ENCODE measurements around the gene ANK3. TPM values are rescaled to one million over a fixed set of nuclear protein-coding genes. Genes with fewer than 3 reads are reported as not detected.

Gene ANK3
- total and polyA plus RNA-seq, 7 donors: 11.6 to 170 (median 94.2) TPM

DNA sequence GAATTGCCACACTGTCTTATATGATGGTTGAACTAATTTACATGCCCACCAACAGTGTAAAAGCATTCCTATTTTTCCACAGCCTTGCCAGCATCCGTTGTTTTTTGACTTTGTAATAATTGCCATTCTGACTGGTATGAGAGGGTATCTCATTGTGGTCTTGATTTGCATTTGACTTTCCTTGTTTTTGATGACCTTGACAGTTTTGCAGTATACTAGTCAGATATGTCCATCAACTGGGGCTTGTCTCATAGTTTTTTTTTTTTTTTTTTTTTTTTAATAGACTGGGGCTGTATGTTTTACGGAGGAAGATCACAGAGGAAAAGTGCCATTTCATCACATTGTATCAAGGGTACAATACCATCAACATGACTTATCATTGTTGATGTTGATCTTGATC lies 220.6 kb downstream of the ANK3 start:
- H3K27me3 ChIP-seq (ENCODE audit: insufficient read depth in 3 of 3, low read length in 2 of 3): no peaks in the 10 kb centered on the region
- no peak for ATAC-seq
- intact Hi-C loops (cut with DNase I): no loop called here
- no peaks in the 10 kb centered on the region for H3K36me3 ChIP-seq (ENCODE audit: insufficient read depth in 1 of 2, low read depth in 1 of 2)
- 89 to 91% (median 91%) methylated on average over 2 of the region's 2 CpGs for WGBS, 3 donors
- H3K4me3 ChIP-seq: no peak overlapping the region
- peaks cover 7% of the 10 kb centered on the region for H3K4me1 ChIP-seq
- TF ChIP-seq, protein P1, sequence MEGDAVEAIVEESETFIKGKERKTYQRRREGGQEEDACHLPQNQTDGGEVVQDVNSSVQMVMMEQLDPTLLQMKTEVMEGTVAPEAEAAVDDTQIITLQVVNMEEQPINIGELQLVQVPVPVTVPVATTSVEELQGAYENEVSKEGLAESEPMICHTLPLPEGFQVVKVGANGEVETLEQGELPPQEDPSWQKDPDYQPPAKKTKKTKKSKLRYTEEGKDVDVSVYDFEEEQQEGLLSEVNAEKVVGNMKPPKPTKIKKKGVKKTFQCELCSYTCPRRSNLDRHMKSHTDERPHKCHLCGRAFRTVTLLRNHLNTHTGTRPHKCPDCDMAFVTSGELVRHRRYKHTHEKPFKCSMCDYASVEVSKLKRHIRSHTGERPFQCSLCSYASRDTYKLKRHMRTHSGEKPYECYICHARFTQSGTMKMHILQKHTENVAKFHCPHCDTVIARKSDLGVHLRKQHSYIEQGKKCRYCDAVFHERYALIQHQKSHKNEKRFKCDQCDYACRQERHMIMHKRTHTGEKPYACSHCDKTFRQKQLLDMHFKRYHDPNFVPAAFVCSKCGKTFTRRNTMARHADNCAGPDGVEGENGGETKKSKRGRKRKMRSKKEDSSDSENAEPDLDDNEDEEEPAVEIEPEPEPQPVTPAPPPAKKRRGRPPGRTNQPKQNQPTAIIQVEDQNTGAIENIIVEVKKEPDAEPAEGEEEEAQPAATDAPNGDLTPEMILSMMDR (IDR thresholded peaks at IDR 0.05): no peak
- no peak overlapping the region for H3K27ac ChIP-seq
- H3K9me3 ChIP-seq: no peaks in the 10 kb centered on the region
- DNase-seq: no peak

DNA sequence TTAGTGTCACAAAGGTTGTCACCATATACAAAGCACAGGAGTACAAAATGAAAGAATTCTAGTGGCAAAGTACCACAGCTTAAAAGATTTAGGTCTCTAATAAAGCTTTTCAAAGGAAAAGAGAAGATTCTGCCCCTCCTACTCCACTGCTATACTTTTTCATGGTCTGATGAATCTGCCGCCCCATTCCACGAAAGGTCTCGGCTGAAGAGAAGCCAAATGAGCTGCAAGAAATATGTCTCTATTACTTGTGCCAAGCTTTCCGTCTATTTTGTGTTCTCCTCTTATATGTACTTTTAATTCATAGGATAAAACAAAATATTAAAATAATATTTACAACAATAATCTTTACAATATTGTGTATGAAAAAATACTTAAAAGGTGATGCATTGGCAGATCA lies 222.6 kb downstream of the ANK3 start:
- intact Hi-C loops (cut with DNase I): no loop called here
- no peaks in the 10 kb centered on the region for H3K27me3 ChIP-seq (ENCODE audit: insufficient read depth in 3 of 3, low read length in 2 of 3)
- H3K4me1 ChIP-seq: peaks cover 14% of the 10 kb centered on the region
- peak in 1 of 4 donors; percentile 46 for ATAC-seq
- H3K36me3 ChIP-seq (ENCODE audit: insufficient read depth in 1 of 2, low read depth in 1 of 2): no peaks in the 10 kb centered on the region
- DNase-seq: no peak
- H3K4me3 ChIP-seq: peak overlapping the region; percentile 48
- TF ChIP-seq, protein P1 (IDR thresholded peaks at IDR 0.05): no peak
- WGBS, 3 donors: 28 to 32% (median 28%) methylated on average over 4 of the region's 4 CpGs
- H3K9me3 ChIP-seq: no peaks in the 10 kb centered on the region
- H3K27ac ChIP-seq: no peak overlapping the region

DNA sequence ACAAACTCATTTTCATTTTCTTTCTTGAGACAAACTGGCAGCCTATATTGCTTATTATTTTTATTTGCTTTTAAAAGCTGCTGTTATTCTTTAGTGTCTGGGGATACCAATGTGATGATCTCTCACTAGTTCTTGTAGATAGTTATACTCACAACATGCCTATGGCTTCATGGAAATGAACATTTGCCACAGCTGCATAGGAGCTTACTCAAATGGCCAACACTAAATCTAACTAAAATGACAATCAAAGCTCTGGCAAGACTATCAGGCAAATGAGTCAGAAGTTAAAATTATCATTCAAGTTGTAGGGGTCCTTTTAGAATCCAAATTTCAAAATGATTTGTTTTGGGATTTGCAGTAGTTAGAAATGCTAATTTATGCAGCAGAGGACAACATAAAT lies 225.9 kb downstream of the ANK3 start:
- no peak overlapping the region for H3K4me3 ChIP-seq
- H3K4me1 ChIP-seq: peaks cover 8% of the 10 kb centered on the region
- ATAC-seq (peak in 3 of 4 donors; percentile 32 to 61 (median 55)), DNase-seq (no peak)
- TF ChIP-seq, protein P1 (IDR thresholded peaks at IDR 0.05): no peak
- no peaks in the 10 kb centered on the region for H3K9me3 ChIP-seq
- intact Hi-C loops (cut with DNase I): no loop called here
- no peak overlapping the region for H3K27ac ChIP-seq
- no peaks in the 10 kb centered on the region for H3K36me3 ChIP-seq (ENCODE audit: insufficient read depth in 1 of 2, low read depth in 1 of 2)
- H3K27me3 ChIP-seq (ENCODE audit: insufficient read depth in 3 of 3, low read length in 2 of 3): no peaks in the 10 kb centered on the region

DNA sequence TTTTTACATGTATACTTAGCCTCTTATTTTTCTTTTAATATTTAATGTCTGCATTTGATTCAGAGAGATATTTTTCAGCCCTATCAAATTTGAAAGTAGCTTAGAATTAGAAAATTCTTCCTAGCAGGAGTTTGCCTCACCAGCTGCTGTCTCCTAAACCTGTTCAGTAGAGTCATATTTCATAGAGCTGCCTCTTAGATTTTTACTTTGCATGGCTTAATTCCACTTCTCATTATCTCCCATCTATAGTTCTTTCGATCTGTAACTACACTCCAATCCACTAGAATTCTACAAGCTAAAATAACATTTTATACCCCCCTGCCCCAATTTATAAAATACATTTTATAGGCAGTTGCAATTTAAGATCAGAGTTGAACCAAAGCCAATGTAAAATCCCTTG lies 227.0 kb downstream of the ANK3 start:
- intact Hi-C loops (cut with DNase I): no loop called here
- H3K27ac ChIP-seq: no peak overlapping the region

More for the DNA sequence above, 227.0 kb downstream of the ANK3 start:
- Histone ChIP-seq H3K4me3 (peak overlapping the region; percentile 7), H3K27me3 (ENCODE audit: insufficient read depth in 3 of 3, low read length in 2 of 3) (no peaks in the 10 kb centered on the region), H3K9me3 (no peaks in the 10 kb centered on the region), H3K36me3 (ENCODE audit: insufficient read depth in 1 of 2, low read depth in 1 of 2) (no peaks in the 10 kb centered on the region), H3K4me1 (peaks cover 8% of the 10 kb centered on the region)
- ATAC-seq (peak in 1 of 4 donors; percentile 46), DNase-seq (no peak)
- 32 to 58% (median 39%) methylated on average over 1 of the region's 1 CpG for WGBS, 3 donors
- TF ChIP-seq, protein P1 (IDR thresholded peaks at IDR 0.05): no peak

All from psoas muscle (tissue), 8 donors.